ENCODE results near the gene NOTO. TPM values are rescaled to one million over a fixed set of nuclear protein-coding genes. Genes with fewer than 3 reads are reported as not detected.
A peak's percentile ranks its signal among the peaks of the same experiment; 100 is the strongest.

The NOTO gene
- total RNA-seq, 4 donors from 2014 or later, result not detected

- peak overlapping the region; percentile 0 for H3K4me3 ChIP-seq (ENCODE audit: low read depth, poor library complexity, severe bottlenecking)
- no peak for DNase-seq (ENCODE audit: low spot score in 2 of 2)
- intact Hi-C loops (cut with DNase I; ENCODE audit: low total_unique reads), result no loop called here
- TF ChIP-seq, protein P1, sequence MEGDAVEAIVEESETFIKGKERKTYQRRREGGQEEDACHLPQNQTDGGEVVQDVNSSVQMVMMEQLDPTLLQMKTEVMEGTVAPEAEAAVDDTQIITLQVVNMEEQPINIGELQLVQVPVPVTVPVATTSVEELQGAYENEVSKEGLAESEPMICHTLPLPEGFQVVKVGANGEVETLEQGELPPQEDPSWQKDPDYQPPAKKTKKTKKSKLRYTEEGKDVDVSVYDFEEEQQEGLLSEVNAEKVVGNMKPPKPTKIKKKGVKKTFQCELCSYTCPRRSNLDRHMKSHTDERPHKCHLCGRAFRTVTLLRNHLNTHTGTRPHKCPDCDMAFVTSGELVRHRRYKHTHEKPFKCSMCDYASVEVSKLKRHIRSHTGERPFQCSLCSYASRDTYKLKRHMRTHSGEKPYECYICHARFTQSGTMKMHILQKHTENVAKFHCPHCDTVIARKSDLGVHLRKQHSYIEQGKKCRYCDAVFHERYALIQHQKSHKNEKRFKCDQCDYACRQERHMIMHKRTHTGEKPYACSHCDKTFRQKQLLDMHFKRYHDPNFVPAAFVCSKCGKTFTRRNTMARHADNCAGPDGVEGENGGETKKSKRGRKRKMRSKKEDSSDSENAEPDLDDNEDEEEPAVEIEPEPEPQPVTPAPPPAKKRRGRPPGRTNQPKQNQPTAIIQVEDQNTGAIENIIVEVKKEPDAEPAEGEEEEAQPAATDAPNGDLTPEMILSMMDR (IDR thresholded peaks at IDR 0.05), result no peak
- no peak for TF ChIP-seq POLR2A (IDR thresholded peaks at IDR 0.05)
- WGBS, 2 donors, result 3 to 5% methylated on average over 31 of the region's 31 CpGs
These were observed 26.0 kb upstream of the NOTO start for GRCh38 chr2:73176205-73176880.

DNA sequence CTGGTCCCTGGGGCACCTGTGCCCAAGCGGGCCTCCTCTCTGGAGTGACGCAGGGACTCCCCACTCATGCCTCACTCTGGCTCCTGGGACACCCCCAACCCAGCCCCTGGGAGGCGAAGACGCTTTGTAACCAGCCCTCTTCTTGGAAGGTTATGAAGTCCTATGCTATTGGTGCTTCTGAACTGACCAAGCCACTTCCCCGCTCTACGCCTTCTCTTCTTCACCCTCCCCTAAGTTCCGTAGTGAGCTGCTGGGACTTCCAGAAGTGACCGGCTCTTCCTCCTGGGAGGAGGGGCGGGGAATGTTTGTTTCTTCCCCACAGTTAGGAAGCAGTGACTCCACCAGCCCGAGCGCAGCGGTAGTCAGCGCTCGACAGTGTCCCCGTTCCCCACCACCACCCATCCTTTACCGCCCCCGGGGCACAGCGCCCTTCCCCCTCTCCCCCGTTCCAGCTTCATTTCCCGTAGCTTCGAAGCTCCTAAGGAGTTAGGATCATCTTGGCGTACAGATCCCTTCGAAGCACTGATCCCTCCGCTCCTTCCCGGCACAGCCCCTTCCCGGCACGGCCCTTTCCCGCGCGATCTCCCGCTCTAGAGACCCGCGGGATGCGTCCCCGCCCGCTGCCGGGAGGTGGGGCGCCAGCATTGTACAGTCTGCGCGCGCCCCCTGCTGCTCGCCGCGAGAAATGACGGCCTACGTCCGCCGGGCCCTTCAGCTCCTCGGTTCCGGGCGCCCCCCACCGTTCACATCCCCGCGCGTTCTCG is 25.3 kb upstream of the NOTO start:
- intact Hi-C loops (cut with DNase I; ENCODE audit: low total_unique reads), result no loop called here
- WGBS, 2 donors, result 1 to 2% methylated on average over 24 to 56 of the region's 56 CpGs
- DNase-seq (ENCODE audit: low spot score in 2 of 2), result peak; percentile 83 to 98
- peak overlapping the region; percentile 39 for H3K4me3 ChIP-seq (ENCODE audit: low read depth, poor library complexity, severe bottlenecking)
- TF ChIP-seq, protein P1 (IDR thresholded peaks at IDR 0.05), result peak in 1 of 3 donors; percentile 91
- TF ChIP-seq POLR2A (IDR thresholded peaks at IDR 0.05), result no peak

- TF ChIP-seq, protein P1 (IDR thresholded peaks at IDR 0.05), result no peak
- TF ChIP-seq POLR2A (IDR thresholded peaks at IDR 0.05), result no peak
- DNase-seq (ENCODE audit: low spot score in 2 of 2), result no peak
- WGBS, 2 donors, result 10 to 24% methylated on average over 10 of the region's 12 CpGs
- H3K4me3 ChIP-seq (ENCODE audit: low read depth, poor library complexity, severe bottlenecking), result no peak overlapping the region
- intact Hi-C loops (cut with DNase I; ENCODE audit: low total_unique reads), result no loop called here
These were observed 24.6 kb upstream of the NOTO start for GRCh38 chr2:73177645-73178255.

- TF ChIP-seq POLR2A (IDR thresholded peaks at IDR 0.05), result no peak
- TF ChIP-seq, protein P1 (IDR thresholded peaks at IDR 0.05), result no peak
- no peak overlapping the region for H3K4me3 ChIP-seq (ENCODE audit: low read depth, poor library complexity, severe bottlenecking)
- WGBS, 2 donors, result 77 to 91% methylated on average over 2 of the region's 2 CpGs
- DNase-seq (ENCODE audit: low spot score in 2 of 2), result no peak
- intact Hi-C loops (cut with DNase I; ENCODE audit: low total_unique reads), result no loop called here
These were observed 16.4 kb upstream of the NOTO start for GRCh38 chr2:73185965-73186364.

DNA sequence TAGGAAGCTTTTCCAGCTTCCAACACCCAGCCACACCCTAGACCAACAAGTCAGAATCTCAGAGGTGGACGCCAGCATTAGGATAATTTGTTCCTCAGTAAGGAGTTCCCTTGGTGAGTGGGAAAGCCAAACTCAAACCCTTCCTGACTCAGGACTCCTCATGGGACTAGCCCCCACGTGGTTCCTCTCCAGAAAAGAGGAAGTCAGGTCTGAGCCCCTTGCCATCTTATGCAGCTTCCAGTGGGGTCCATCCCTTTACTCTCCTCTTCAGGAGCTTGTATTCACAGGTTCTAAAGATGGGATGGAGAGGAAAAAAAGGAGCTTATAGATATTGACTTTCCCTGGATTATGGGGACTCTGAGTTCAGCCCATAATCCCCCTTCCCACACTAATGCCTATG is 14.8 kb upstream of the NOTO start:
- WGBS, 2 donors, result 43 to 45% methylated on average over 2 of the region's 2 CpGs
- TF ChIP-seq, protein P1 (IDR thresholded peaks at IDR 0.05), result no peak
- TF ChIP-seq POLR2A (IDR thresholded peaks at IDR 0.05), result no peak
- DNase-seq (ENCODE audit: low spot score in 2 of 2), result no peak
- H3K4me3 ChIP-seq (ENCODE audit: low read depth, poor library complexity, severe bottlenecking), result no peak overlapping the region
- intact Hi-C loops (cut with DNase I; ENCODE audit: low total_unique reads), result no loop called here
